Measurements from ENCODE around the gene CFHR4. TPM values are rescaled to one million over a fixed set of nuclear protein-coding genes. Genes with fewer than 3 reads are reported as not detected.
"Not testable (repeated sequence)": the region's sequence is repeated elsewhere in the genome, so short reads cannot be mapped to it uniquely, and the experiment has no call there.

Gene CFHR4
- total RNA-seq (2021) (not detected in 2 replicates), Bru-seq, nascent RNA (not detected), BruChase-seq, experiment 1, labeled RNA remaining after a 2-hour chase (not detected), BruChase-seq, experiment 2, labeled RNA remaining after a 6-hour chase (not detected)
- long read RNA-seq, result 0 reads

DNA sequence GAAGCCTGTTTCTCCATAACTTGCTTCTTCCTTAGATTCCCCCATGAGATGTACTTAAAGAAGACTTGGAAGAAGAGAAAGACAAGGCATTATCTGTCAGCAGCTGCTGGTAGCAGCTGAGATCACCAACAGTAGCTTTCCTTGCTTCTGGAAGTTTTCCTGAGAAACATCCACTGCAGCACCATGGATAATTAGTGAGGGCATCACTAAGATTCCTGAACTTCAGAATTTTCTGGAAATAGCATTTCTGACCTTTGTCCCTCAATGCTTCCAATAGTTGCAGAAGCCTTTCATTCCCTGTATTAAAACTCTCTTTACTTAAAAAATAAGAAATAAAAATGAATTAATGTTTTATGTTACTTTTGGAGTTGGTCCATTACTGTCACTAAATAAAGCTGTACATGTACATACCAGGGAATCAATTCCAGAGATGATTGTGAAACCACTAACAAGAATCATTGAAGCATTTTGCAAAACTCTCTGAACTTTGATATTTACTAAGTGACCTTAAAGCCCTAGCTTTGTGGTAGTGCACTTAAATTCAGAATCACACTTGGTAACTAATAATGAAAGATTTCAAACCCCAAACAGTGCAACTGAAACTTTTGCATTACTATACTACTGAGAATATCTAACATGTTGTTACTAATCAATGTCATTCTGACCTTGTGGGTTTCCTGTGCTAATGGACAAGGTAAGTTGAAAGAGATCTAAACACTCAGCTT, at the start of gene CFHR4:
TSS of gene CFHR4 (plus strand) at position 538 of the 725 bp plus-strand sequence. CDS start at position 637, 99 bp downstream.
- Histone ChIP-seq H3K27ac (ENCODE audit: low read depth, low read length, poor library complexity, severe bottlenecking) (no peak within 1 kb of the TSS), H3K4me1 (ENCODE audit: insufficient read depth, low read length, poor library complexity, severe bottlenecking) (no peaks in the 10 kb centered on the region), H3K27me3 (replicated peaks; ENCODE audit: insufficient read depth, low read depth, low read length, poor library complexity) (no peaks in the 10 kb centered on the region), H3K4me3 (ENCODE audit: low read depth, low read length, poor library complexity, severe bottlenecking) (no peak within 1 kb of the TSS), H3K36me3 (ENCODE audit: insufficient read depth, low read length, poor library complexity, severe bottlenecking) (no peaks in the 10 kb centered on the region), H3K9me3 (ENCODE audit: low read depth, low read length, poor library complexity, severe bottlenecking) (no peaks in the 10 kb centered on the region)
- intact Hi-C loops (cut with micrococcal nuclease; ENCODE audit: unreplicated experiment), result no loop called here
- POLR2A ChIA-PET (ENCODE audit: low non-redundant PET), result no interaction called here
- TF ChIP-seq, protein P1, sequence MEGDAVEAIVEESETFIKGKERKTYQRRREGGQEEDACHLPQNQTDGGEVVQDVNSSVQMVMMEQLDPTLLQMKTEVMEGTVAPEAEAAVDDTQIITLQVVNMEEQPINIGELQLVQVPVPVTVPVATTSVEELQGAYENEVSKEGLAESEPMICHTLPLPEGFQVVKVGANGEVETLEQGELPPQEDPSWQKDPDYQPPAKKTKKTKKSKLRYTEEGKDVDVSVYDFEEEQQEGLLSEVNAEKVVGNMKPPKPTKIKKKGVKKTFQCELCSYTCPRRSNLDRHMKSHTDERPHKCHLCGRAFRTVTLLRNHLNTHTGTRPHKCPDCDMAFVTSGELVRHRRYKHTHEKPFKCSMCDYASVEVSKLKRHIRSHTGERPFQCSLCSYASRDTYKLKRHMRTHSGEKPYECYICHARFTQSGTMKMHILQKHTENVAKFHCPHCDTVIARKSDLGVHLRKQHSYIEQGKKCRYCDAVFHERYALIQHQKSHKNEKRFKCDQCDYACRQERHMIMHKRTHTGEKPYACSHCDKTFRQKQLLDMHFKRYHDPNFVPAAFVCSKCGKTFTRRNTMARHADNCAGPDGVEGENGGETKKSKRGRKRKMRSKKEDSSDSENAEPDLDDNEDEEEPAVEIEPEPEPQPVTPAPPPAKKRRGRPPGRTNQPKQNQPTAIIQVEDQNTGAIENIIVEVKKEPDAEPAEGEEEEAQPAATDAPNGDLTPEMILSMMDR (conservative IDR thresholded peaks at IDR 0.05; ENCODE audit: low read depth, low read length), result no peak
- no peak for TF ChIP-seq EZH2 (IDR thresholded peaks at IDR 0.05; ENCODE audit: borderline replicate concordance, low read depth, low read length, poor library complexity, severe bottlenecking)
- DNase-seq (ENCODE audit: low spot score), result no peak
- CTCF ChIA-PET, result no interaction called here
- BruUV-seq (replicated peaks), result no TSS peak

DNA sequence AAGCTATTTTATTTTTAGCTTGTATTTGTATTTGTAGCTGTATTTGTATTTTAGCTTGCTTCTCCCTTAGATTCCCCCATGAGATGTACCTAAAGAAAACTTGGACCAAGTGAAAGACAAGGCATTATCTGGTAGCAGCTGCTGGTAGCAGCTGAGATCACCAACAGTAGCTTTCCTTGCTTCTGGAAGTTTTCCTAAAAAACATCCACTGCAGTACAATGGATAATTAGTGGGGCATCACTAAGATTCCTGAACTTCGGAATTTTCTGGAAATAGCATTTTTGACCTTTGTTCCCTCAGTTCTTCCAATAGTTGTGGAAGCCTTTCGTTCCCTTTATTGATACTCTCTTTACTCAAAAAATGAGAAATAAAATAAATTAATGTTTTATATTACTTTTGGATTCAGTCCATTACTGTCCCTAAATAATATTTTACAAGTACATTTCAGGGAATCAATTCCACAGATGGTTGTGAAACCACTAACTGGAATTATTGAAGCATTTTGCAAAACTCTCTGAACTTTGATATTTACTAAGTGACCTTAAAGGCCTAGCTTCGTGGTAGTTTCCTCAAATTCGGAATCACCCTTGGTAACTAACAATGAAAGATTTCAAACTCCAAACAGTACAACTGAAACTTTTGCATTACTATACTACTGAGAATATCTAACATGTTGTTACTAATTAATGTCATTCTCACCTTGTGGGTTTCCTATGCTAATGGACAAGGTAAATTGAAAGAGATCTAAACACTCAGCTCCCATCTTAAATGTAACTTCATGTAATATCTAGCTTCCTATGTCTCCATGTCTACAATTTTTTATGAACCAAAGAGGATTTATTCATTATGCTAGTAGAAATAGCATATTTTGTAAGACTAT, 38.0 kb upstream of the CFHR4 start:
- H3K27ac ChIP-seq (ENCODE audit: low read depth, low read length, poor library complexity, severe bottlenecking); H3K36me3 ChIP-seq (ENCODE audit: insufficient read depth, low read length, poor library complexity, severe bottlenecking); H3K9me3 ChIP-seq (ENCODE audit: low read depth, low read length, poor library complexity, severe bottlenecking); DNase-seq (ENCODE audit: low spot score); H3K4me1 ChIP-seq (ENCODE audit: insufficient read depth, low read length, poor library complexity, severe bottlenecking); H3K27me3 ChIP-seq (replicated peaks; ENCODE audit: insufficient read depth, low read depth, low read length, poor library complexity); BruUV-seq (replicated peaks); CTCF ChIA-PET; POLR2A ChIA-PET (ENCODE audit: low non-redundant PET); H3K4me3 ChIP-seq (ENCODE audit: low read depth, low read length, poor library complexity, severe bottlenecking); intact Hi-C loops (cut with micrococcal nuclease; ENCODE audit: unreplicated experiment): not testable (repeated sequence)

DNA sequence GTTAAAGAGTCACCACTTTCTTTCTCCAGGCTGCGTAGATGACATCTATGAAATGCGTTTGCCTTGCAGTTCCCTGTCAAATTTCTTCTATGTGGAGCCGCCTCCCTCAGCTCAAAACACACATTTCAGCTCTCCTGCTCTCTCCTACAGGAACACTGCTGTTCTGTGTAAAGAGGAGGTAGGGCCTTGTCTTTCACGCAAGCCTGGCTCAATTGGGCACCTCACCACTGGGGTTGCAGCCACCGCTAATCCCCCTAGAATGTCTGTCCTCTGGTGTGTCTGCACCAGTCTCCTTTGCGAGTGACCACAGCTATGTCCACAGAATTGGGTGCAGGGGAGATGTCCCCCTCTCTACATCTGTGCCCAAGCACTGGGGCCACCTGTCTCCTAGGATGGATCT, 31.8 kb upstream of the CFHR4 start:
- no peak overlapping the region for H3K27ac ChIP-seq (ENCODE audit: low read depth, low read length, poor library complexity, severe bottlenecking)
- ChIA-PET CTCF (no interaction called here), POLR2A (ENCODE audit: low non-redundant PET) (no interaction called here)
- DNase-seq (ENCODE audit: low spot score), result no peak
- TF ChIP-seq EZH2 (IDR thresholded peaks at IDR 0.05; ENCODE audit: borderline replicate concordance, low read depth, low read length, poor library complexity, severe bottlenecking), result no peak
- TF ChIP-seq, protein P1 (conservative IDR thresholded peaks at IDR 0.05; ENCODE audit: low read depth, low read length), result no peak
- H3K4me3 ChIP-seq (ENCODE audit: low read depth, low read length, poor library complexity, severe bottlenecking), result no peak overlapping the region
- H3K9me3 ChIP-seq (ENCODE audit: low read depth, low read length, poor library complexity, severe bottlenecking), result no peaks in the 10 kb centered on the region
- H3K36me3 ChIP-seq (ENCODE audit: insufficient read depth, low read length, poor library complexity, severe bottlenecking), result no peaks in the 10 kb centered on the region
- intact Hi-C loops (cut with micrococcal nuclease; ENCODE audit: unreplicated experiment), result no loop called here
- no peaks in the 10 kb centered on the region for H3K4me1 ChIP-seq (ENCODE audit: insufficient read depth, low read length, poor library complexity, severe bottlenecking)
- BruUV-seq (replicated peaks), result no TSS peak
- no peaks in the 10 kb centered on the region for H3K27me3 ChIP-seq (replicated peaks; ENCODE audit: insufficient read depth, low read depth, low read length, poor library complexity)

All from A673 (cell line).